ENCODE measurements around the gene ARMH3.

GRCh38 chr10:101939729-101940128, 116.2 kb downstream of the ARMH3 start:
- no peak for TF ChIP-seq CTCF (IDR thresholded peaks at IDR 0.05)
- TF ChIP-seq ZFX (IDR thresholded peaks at IDR 0.05; ENCODE audit: borderline replicate concordance) = no peak

All from 22Rv1 (cell line).